PC-3 (cell line): ENCODE data around the gene GFER. TPM values are rescaled to one million over a fixed set of nuclear protein-coding genes. Genes with fewer than 3 reads are reported as not detected.

Experiments
- ATAC-seq: fragments of 200-7000 bp; cut with Tn5 transposase; 2 replicates; pipeline ENCODE4 v1.9.1; 2020; ENCODE audit warnings: mild to moderate bottlenecking, moderate library complexity
- BruUV-seq: library from RNA; stranded (reverse); fragments of 400-500 nt; replicated peaks from 2 replicates; lab custom pipeline; 2021; lab: Mats Ljungman, UMichigan
- CTCF ChIA-PET: fragments of 300-600 bp; sonication (Branson Sonifier 250); formaldehyde crosslinking; loops from one replicate; lab custom pipeline; 2022; ENCODE audit warnings: antibody characterized with exemption; lab: Charles Lee
- POLR2A ChIA-PET: fragments of 300-600 bp; sonication (Branson Sonifier 250); formaldehyde crosslinking; loops from one replicate; lab custom pipeline; 2022; ENCODE audit warnings: antibody characterized with exemption; ENCODE audit not compliant: unreplicated experiment; lab: Charles Lee
- DNase-seq: peaks from one replicate; pipeline ENCODE4 v3.0.0-alpha.2; 2015
- H2AFZ ChIP-seq: fragments of 300-600 bp; sonication (generic); 2 replicates; pipeline ENCODE4 v1.6.0; 2016; ENCODE audit warnings: antibody characterized with exemption, low read length
- H3F3A ChIP-seq: fragments of 300-600 bp; sonication (generic); one replicate; pipeline ENCODE4 v1.6.0; 2017; ENCODE audit warnings: antibody characterized with exemption, low read length, control low read depth, mild to moderate bottlenecking; ENCODE audit not compliant: unreplicated experiment
- H3K27ac ChIP-seq: fragments of 300-600 bp; sonication (generic); 2 replicates; pipeline ENCODE4 v1.5.1; 2016; ENCODE audit warnings: mild to moderate bottlenecking, low read length
- H3K27me3 ChIP-seq: fragments of 300-600 bp; sonication (generic); 2 replicates; pipeline ENCODE4 v1.6.1; 2016; ENCODE audit warnings: low read length, mixed read lengths
- H3K36me3 ChIP-seq: fragments of 300-600 bp; sonication (generic); 2 replicates; pipeline ENCODE4 v1.6.1; 2016; ENCODE audit warnings: low read depth, mixed run types, low read length, mixed read lengths
- H3K4me1 ChIP-seq: fragments of 300-600 bp; sonication (generic); 2 replicates; pipeline ENCODE4 v1.5.1; 2016; ENCODE audit warnings: low read length; ENCODE audit not compliant: insufficient read depth
- H3K4me2 ChIP-seq: fragments of 300-600 bp; sonication (generic); 2 replicates; pipeline ENCODE4 v1.6.0; 2016; ENCODE audit warnings: low read length
- H3K4me3 ChIP-seq: fragments of 300-600 bp; sonication (generic); 2 replicates; pipeline ENCODE4 v1.5.1; 2016; ENCODE audit warnings: mild to moderate bottlenecking, low read length, mixed read lengths
- H3K79me2 ChIP-seq: fragments of 300-600 bp; sonication (generic); 2 replicates; pipeline ENCODE4 v1.6.1; 2017; ENCODE audit warnings: low read length, mixed read lengths
- H3K9ac ChIP-seq: fragments of 300-600 bp; sonication (generic); 2 replicates; pipeline ENCODE4 v1.6.0; 2016; ENCODE audit warnings: mild to moderate bottlenecking, low read length
- H3K9me2 ChIP-seq: fragments of 300-600 bp; sonication (generic); replicated peaks from 2 replicates; pipeline ENCODE4 v1.6.1; 2016; ENCODE audit warnings: mixed run types, low read length, mixed read lengths
- H3K9me3 ChIP-seq: fragments of 300-600 bp; sonication (generic); 2 replicates; pipeline ENCODE4 v1.6.1; 2016; ENCODE audit warnings: low read length, mixed read lengths
- H4K20me1 ChIP-seq: fragments of 300-600 bp; sonication (generic); 2 replicates; pipeline ENCODE4 v1.6.1; 2016; ENCODE audit warnings: low read length, mixed read lengths
- EZH2 ChIP-seq: fragments of 300-600 bp; sonication (generic); IDR thresholded peaks from one replicate; pipeline ENCODE4 v1.6.1; 2017; ENCODE audit warnings: antibody characterized with exemption, mild to moderate bottlenecking, low read length; ENCODE audit not compliant: unreplicated experiment
- EZH2phosphoT487 ChIP-seq: fragments of 300-600 bp; sonication (generic); IDR thresholded peaks from 2 replicates; pipeline ENCODE4 v1.6.1; 2018; ENCODE audit warnings: mild to moderate bottlenecking, antibody characterized with exemption, low read length, borderline replicate concordance
- intact Hi-C: fragments of 100-400 bp; cut with micrococcal nuclease; formaldehyde crosslinking; loops from 2 replicates; pipeline ENCODE4 v1.9.0; 2023
- total RNA-seq: library from RNA; depleted of rRNA; stranded (reverse); fragments of >200 nt; gene quantifications from 2 replicates; pipeline ENCODE4 v1.2.3, GENCODE V29; 2014
- TF ChIP-seq, protein P1 (sequence below): fragments of 300-600 bp; sonication (generic); conservative IDR thresholded peaks from 2 replicates; pipeline ENCODE4 v1.5.1; 2017; ENCODE audit warnings: antibody characterized with exemption, low read depth, mild to moderate bottlenecking, low read length

The GFER gene
- total RNA-seq, 1 experiment from 2014 or later = 66.8 TPM

DNA sequence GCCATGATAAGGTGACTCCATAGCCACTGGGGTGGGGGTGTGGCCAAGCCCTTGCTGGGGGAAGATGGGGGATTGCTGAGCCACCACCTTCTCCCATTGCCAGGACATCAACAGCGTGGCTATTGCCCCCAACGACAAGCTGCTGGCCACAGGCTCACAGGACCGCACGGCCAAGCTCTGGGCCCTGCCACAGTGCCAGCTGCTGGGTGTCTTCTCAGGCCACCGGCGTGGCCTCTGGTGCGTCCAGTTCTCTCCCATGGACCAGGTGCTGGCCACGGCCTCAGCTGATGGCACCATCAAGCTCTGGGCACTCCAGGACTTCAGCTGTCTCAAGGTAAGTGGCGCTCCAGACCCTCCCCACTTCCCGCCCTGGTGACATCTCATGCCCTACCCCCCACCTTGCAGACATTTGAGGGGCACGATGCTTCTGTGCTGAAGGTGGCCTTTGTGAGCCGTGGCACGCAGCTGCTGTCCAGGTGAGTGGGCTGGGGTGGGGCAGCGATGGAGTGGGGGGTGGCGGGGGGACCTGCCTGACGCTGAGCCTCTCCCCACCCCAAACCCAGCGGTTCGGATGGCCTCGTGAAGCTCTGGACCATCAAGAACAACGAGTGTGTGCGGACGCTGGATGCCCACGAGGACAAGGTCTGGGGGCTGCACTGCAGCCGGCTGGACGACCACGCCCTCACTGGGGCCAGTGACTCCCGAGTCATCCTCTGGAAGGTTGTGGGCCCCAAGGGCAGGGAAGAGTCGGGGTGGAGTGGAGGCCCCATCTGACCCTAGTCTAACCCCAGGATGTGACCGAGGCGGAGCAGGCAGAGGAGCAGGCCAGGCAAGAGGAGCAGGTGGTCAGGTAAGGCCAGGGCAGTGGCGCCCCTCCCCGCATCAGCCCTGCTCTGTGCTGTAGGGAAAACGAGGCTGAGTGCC is 6.8 kb upstream of the GFER start:
- no peak overlapping the region for H2AFZ ChIP-seq
- H3K27me3 ChIP-seq = no peaks in the 10 kb centered on the region
- H3K36me3 ChIP-seq = no peaks in the 10 kb centered on the region
- no TSS peak for BruUV-seq
- DNase-seq (no peak), ATAC-seq (no peak)
- TF ChIP-seq EZH2phosphoT487 (no peak), EZH2 (no peak)
- TF ChIP-seq, protein P1, sequence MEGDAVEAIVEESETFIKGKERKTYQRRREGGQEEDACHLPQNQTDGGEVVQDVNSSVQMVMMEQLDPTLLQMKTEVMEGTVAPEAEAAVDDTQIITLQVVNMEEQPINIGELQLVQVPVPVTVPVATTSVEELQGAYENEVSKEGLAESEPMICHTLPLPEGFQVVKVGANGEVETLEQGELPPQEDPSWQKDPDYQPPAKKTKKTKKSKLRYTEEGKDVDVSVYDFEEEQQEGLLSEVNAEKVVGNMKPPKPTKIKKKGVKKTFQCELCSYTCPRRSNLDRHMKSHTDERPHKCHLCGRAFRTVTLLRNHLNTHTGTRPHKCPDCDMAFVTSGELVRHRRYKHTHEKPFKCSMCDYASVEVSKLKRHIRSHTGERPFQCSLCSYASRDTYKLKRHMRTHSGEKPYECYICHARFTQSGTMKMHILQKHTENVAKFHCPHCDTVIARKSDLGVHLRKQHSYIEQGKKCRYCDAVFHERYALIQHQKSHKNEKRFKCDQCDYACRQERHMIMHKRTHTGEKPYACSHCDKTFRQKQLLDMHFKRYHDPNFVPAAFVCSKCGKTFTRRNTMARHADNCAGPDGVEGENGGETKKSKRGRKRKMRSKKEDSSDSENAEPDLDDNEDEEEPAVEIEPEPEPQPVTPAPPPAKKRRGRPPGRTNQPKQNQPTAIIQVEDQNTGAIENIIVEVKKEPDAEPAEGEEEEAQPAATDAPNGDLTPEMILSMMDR = no peak
- no peaks in the 10 kb centered on the region for H3K9me3 ChIP-seq
- no peak overlapping the region for H3K4me2 ChIP-seq
- intact Hi-C loops = no loop called here
- H3K4me3 ChIP-seq = no peak overlapping the region
- H3K9ac ChIP-seq = no peak overlapping the region
- no peaks in the 10 kb centered on the region for H3F3A ChIP-seq
- no peaks in the 10 kb centered on the region for H3K9me2 ChIP-seq
- ChIA-PET POLR2A (no interaction called here), CTCF (no interaction called here)
- peaks cover 17% of the 10 kb centered on the region for H3K79me2 ChIP-seq
- peaks cover 26% of the 10 kb centered on the region for H3K4me1 ChIP-seq
- no peak overlapping the region for H3K27ac ChIP-seq
- H4K20me1 ChIP-seq = no peaks in the 10 kb centered on the region

DNA sequence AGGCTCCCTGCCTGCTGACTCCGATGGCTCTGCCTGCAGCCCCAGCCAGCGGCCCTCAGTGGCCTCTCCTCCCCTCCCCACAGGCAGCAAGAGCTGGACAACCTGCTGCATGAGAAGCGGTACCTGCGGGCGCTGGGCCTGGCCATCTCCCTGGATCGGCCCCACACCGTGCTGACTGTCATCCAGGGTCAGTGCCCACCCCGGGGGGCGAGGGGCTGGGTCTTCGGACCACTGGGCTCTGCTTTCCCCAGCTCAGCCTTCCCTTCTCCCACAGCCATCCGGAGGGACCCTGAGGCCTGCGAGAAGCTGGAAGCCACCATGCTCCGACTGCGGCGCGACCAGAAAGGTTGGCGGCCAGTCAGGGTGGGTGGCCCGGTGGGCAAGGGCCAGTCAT is 6.1 kb upstream of the GFER start:
- no peaks in the 10 kb centered on the region for H3K9me3 ChIP-seq
- H3K9me2 ChIP-seq = no peaks in the 10 kb centered on the region
- H3K4me2 ChIP-seq = no peak overlapping the region
- ChIA-PET CTCF (no interaction called here), POLR2A (interaction anchor here (0.6 kb wide), 1 partner anchor 13 kb away, joined by 5 read pairs; the partner anchor contains the start of gene RPS2)
- H3K79me2 ChIP-seq = peaks cover 11% of the 10 kb centered on the region
- H3K4me1 ChIP-seq = peaks cover 27% of the 10 kb centered on the region
- ATAC-seq = no peak
- H2AFZ ChIP-seq = no peak overlapping the region
- no peak for DNase-seq
- no TSS peak for BruUV-seq
- no peaks in the 10 kb centered on the region for H3F3A ChIP-seq
- no peak for TF ChIP-seq EZH2
- no peak for TF ChIP-seq EZH2phosphoT487
- TF ChIP-seq, protein P1 = no peak
- intact Hi-C loops = no loop called here
- no peaks in the 10 kb centered on the region for H4K20me1 ChIP-seq
- H3K4me3 ChIP-seq = no peak overlapping the region
- H3K36me3 ChIP-seq = no peaks in the 10 kb centered on the region
- no peaks in the 10 kb centered on the region for H3K27me3 ChIP-seq
- H3K9ac ChIP-seq = no peak overlapping the region
- H3K27ac ChIP-seq = no peak overlapping the region
